Cardiac septum (tissue), 1 donor: ENCODE results near the gene CAMK2B. TPM values are rescaled to one million over a fixed set of nuclear protein-coding genes. Genes with fewer than 3 reads are reported as not detected.
A peak's percentile ranks its signal among the peaks of the same experiment; 100 is the strongest.

ENCODE experiments used
- DNase-seq: peaks from one replicate; pipeline ENCODE4 v3.0.0-alpha.2; 2020; ENCODE audit warnings: low spot score
- intact Hi-C: fragments of 100-400 bp; cut with DNase I; formaldehyde crosslinking; loops from one replicate; pipeline ENCODE4 v1.14.0; 2022
- total RNA-seq: library from RNA; stranded (reverse); fragmentation: NEBNext Ultra II Directional; extraction: Animal tissue kit (Norgen Biotek cat#: 25700); gene quantifications from one replicate; pipeline ENCODE4 v1.2.1, GENCODE V29; 2021
- donor health status: DM: no; HTN: no; CAD: no.

CAMK2B gene
- total RNA-seq, 1 donor from 2014 or later, result 149 TPM

DNA sequence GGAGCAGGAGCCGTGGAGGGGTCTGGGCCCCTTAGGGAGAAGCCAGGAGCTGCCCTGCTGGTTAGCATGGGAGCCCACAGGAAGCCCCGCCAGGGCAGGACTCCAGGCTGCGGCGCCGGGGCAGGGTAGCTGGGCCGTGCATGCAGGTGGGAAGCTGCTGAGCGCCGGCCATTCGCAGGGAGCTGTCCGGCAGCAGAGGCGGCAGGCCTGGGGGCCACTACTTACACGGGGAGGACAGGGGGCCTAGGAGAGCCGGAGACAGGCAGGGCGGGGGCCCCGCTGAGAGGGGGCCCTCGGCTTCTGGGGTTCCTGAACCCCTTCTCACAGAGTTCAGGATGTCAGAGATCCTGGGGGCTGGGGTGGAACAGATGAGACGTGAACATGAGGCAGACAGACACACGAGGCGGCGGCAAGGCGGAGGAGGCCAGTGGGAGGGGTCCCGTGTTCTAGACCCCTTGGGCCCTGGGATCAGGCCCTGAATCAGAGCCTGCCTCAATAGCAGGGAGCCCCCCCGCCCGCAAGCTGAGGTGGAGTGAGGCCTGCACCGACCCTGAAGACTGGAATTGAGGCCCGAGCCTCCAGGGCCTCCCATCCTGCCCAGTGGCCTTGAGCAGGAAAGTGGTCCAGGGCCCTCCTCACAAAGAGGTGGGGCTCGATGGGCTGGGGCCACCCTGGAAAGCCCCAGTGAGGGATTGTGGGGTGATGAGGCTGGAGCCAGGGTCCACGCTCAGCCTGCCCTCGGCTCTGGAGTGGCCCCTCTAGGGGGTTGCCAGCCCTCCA, 96.6 kb downstream of the CAMK2B start:
- intact Hi-C loops, result no loop called here
- no peak for DNase-seq

DNA sequence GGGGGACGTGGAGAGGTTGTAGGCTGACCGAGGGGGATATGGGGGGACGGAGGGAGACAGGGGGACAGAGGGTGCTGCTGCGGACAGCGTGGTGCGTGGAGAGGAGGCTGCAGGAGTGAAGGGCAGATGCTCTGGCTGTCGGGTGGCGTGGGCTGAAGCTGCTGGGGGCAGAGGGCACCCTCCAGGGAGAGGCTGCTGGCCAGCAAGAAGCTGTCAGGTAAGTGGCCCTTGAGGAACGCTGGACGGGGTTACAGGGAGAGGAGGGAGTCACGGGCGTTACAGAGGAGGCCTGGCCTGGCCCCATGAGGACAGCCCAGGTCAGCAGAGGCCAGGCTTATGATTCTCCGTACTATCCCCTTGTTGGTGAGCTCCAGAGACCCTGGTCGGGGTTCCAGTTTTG, 97.5 kb downstream of the CAMK2B start:
- DNase-seq, result no peak
- intact Hi-C loops, result no loop called here

DNA sequence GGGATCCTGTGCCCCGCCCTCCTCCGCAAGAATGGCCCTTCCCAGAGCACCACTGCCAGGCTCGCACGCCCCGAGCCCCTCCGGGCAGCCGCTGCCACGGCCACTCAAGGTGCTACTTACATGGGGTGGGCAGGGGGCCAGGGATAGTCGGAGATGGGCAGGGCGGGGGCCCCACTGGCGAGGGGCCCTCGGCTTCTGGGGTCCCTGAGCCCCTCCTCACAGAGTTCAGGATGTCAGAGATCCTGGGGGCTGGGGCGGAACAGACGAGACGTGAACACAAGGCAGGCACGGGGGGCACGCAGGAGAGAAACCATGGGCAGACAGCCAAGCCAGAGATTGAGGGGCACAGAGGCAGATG, 99.0 kb downstream of the CAMK2B start:
- intact Hi-C loops, result no loop called here

DNA sequence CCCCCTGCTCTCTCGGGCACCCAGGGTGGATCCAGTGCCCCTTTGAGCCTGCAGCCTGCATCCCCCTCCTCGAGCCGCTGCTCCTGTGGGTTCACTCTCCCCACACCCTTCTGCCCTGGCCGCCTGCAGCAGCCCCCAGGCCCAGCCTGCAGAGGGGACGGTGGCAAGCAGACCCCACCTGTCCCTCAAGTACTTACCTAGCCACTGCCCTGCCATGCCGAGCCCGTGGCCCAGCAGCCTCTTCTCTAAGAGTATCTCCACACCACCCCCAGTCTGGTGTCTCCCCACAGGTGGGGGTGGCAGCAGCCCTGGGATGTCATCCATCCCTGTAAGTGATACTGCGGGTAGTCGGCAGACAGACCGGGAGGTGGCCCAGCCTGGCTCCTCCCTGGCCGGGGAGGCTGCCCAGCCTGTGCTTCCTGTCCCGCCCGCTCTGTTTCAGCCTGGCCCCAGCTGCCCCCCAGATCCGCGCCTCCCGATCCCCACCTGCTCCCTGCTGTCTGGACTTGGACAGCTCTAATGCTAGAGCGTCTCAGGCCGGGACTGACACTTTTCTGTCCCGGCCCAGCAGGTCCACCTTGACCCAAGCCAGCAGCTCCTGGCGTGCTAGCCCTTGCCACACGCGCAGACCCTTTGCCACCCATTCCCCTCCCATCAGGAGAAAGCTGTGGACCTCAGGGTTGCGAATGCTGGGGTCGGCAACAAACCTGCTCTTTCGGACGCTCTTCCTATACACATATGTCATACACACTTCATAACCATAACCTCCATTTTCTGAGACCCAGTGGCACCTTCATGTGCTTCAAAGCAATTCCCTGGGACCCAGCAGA, 99.6 kb downstream of the CAMK2B start:
- DNase-seq, result no peak
- intact Hi-C loops, result no loop called here

More for the DNA sequence above, 99.0 kb downstream of the CAMK2B start:
- no peak for DNase-seq

DNA sequence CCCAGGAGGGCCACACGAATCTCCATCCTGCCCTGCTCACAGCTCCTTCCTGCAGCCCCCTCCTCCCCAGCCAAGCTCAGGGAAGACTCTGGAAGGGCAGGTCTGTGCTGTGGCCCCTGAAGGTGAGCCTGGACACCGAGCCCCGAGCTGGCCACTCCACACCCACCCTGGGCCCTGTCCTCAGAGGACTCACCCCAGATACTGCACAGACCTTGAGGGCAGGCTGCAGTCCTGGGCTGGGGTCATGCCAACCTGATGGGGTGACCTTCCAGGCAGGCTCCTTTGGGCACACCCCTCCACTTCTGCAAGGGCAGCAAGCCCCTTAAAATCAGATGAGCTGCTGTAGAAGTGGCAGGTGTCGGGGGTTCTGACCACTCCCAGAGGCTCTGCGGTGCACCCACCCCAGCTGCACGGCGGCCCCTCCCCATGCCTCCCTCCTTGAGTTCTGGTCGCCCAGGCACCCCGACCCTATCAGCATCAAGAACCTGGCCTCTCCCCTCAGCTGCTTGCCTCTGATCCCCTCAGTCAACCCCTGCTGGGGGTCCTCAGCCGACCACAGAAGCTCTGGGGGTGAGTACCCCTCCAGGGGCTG, 100.3 kb downstream of the CAMK2B start:
- DNase-seq, result no peak
- intact Hi-C loops, result no loop called here

DNA sequence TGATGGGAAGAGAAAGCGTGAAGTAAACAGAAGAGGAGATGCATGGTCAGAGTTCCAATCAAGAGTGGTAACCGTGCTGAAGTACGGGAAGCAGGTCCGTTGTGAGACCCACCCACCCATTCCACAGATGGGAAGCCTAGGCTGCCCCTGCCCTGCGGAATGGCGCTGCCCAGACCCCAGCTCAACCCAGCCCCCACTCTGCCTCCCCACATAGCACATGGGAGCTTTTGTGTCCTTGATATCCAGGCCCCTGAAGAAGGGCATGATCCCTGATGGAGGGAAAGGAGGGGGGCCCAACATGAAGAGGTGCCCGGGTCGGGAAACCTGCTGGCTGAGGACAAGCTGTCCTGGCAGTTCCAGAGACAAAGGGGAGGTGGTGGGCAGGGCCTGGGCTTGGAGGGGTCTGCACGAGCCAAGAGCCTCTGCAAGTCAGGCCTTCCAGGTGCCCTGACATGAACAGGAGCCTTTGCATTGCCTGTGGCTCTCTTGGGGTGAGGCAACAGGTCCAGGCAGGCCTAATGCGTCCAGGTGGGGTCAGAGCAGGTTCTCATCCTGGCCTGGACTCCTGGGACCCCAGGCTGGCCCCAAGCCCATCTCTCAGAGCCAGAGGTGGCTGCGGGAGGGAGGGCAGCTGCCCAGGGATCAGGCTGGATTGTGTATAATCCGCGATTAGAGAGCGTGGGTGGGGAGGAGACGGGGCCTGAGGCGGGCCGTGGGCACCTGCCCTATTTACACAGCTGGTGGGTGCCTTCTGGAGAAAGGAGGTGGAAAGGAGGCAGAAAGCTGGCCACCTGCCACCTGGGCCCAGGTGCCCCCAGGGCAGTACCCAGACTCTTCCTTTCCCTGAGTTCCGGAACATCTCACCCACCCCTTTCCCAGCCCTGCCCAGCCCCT, 101.1 kb downstream of the CAMK2B start:
- DNase-seq, result no peak
- intact Hi-C loops, result no loop called here

DNA sequence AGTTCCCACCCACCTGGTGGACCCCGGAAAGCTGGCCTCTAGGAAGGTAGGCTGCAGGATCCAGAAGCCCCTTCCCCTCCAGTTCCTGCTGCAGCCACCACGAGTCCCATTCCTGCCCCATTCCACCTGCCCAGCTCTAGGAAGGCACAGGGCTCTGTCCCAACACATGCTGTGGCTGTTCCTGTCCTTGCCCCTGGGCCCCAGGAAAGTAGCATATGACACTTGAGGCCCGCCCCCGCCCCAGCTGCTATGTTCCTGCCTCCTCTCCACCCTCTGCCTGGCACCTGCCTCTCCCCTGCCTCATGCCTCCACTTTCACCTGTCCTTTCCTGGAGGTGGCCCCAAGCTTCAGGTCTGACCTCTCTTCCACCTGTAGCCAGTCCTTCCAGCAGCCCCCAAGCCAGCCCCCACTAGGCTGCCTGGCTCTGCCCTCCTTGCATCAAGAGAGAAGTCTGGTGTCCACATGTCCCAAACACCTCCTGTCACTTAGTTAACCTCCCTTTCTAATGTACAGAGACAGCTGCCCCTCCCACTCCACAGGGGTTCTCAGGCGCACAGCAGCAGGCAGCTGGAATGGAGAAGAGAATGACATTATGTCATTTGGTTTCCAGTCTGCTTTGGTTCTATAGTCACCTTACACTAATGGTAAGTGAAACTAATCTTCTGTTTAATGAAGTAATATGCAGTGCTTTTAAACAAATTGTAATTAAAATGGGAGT, 101.9 kb downstream of the CAMK2B start:
- intact Hi-C loops, result no loop called here
- peak; percentile 55 for DNase-seq

DNA sequence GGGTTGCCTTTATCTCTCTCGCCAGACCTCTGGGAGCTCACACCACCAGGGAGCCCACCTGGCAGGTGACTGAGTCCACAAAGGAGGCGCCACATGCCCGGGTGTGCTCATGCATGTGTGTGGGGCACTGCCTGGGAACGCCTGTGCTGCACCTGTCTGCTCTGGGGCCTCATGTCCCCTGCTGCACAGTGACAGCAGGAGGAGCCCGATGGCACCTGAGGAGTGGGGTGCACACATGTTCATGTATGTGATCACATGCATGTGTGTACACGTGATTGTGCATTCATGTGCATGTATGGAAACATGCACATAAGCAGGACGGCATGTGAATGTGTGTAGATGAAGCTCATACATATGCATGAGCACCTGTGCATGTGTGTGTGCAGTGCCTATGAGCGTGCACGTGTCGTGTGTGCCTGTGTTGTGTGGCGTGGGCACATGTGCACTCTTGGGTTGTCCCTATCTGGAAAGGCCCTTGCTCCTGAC, 102.6 kb downstream of the CAMK2B start:
- intact Hi-C loops, result no loop called here
- peak; percentile 61 for DNase-seq

DNA sequence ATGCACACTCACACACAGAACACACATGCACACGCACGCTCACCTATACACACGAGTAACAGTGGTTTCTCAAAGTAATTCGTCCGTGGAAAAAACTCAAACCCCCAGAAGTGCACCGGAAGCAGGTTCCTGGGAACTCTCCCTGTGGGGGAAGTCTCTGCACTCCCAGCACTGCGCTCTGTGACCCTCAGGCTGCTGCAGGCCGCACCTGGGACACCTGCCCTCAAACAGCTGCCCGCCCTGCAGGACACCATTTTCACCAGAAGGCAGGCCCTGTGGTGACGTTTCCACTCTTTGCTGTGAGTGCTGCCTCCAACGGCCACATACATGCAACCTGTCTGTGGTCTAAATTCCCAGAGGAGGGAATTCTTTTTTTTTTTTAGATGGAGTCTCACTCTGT, 103.3 kb downstream of the CAMK2B start:
- intact Hi-C loops, result no loop called here
- DNase-seq, result no peak

DNA sequence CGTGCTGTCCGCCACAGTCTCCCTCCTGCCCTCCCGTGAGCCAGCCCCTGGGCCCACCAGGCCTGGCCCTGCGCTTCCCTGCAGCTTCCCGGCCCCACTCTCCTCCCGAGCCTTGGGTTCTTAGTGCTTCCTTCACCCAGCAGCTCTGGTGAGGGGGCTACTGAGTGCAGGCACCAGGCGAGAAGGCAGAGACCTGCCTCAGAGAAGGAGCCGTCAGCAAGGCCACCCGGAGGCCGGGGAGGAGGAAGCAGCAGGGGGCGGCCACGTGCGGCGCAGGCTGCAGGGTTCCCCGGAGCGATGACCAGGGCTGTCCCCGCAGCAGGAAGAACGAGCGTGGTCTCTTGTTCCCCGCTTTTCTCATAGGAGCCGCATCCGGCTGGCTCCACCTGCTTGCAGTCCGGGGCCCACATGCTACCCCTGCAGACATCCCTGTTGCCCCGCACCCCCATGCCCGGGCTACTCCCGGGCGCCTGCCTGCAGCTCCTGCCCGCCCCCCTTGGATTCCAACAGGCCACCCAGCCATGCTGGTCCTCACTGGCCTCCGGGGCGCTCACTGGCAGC, 104.1 kb downstream of the CAMK2B start:
- intact Hi-C loops, result no loop called here
- DNase-seq, result peak; percentile 70

DNA sequence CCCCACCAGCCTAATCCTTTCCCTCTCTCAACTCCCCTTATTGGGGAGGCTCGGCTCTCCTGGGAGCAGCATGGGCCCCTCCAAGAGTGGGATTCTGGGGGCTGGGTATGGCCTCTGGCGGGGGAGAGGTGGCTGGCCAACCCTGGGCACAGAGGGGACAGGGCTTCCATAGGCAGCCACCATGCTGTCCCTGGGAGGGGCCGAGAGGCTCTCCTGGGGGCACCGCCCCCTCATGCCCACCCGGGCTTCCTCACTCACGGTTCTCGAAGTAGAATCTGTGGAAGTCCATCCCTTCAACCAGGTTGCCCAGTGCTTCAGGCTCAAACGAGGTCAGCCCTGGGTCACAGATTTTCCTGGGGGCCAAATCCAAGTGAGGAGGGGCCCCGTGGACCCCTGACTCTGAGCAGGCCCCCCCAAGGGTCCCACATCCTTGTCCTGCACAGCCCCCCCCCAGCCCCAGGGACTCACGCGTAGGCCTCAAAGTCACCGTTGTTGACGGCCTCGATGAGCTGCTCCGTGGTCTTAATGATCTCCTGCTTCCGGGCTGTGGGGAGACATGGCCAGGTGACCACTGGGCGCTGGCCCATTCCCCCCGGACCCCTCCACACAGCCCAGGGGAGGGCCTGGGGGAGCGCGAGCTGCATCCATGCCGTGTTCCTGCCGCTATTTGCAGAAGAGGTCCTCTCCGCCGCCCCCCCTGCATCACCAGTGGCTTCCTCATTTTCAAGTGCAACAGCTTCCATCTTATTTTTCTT, 104.9 kb downstream of the CAMK2B start:
- DNase-seq, result peak; percentile 57

DNA sequence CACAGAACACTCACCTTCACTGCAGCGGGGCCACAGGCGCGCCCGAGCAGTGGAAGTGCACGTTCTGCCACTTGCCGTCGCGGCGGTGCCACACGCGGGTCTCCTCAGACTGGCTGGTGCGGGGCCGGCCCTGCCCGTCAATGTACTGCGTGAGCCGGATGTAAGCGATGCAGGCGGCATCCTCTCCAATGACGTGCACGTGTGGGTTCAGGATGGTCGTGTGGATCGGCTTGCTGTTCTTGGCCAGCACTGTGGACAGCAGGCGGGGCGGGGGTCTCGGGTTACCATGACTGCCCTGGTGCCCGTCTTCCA, 105.4 kb downstream of the CAMK2B start:
- no peak for DNase-seq
- intact Hi-C loops, result no loop called here

More for the DNA sequence above, 104.9 kb downstream of the CAMK2B start:
- intact Hi-C loops, result no loop called here

DNA sequence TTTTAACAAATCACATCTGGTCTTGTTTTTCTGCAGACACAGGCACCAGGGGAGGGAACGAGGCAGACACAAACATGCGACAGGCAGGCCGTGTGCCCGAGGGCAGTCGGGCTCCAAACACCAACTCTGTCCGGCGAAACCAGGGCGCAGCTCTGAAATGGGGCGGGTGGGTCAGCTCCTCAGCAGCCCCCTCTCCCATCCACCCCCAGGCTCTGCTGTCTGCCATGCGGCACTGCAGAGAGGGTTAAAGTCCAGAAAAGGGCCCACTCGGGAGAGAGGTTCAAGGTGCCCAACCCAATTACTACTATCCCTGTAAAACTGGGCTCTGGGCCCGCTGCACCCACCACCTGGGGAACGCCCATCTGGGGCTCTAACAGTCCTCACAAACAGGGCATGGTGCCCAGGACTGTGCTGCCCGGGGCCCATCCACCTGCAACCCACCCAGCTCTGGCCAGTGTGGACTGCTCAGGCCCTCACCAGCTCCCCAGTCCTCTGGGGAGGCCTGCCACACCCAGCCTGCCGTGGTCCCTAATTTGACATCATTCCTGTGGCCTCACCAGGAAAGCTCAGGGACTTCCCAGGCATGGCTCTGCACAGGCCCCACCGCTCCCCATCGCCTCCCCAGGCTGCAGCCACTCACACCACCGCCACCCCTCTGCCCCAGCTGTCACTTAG, 105.9 kb downstream of the CAMK2B start:
- intact Hi-C loops, result no loop called here
- peak; percentile 64 for DNase-seq

DNA sequence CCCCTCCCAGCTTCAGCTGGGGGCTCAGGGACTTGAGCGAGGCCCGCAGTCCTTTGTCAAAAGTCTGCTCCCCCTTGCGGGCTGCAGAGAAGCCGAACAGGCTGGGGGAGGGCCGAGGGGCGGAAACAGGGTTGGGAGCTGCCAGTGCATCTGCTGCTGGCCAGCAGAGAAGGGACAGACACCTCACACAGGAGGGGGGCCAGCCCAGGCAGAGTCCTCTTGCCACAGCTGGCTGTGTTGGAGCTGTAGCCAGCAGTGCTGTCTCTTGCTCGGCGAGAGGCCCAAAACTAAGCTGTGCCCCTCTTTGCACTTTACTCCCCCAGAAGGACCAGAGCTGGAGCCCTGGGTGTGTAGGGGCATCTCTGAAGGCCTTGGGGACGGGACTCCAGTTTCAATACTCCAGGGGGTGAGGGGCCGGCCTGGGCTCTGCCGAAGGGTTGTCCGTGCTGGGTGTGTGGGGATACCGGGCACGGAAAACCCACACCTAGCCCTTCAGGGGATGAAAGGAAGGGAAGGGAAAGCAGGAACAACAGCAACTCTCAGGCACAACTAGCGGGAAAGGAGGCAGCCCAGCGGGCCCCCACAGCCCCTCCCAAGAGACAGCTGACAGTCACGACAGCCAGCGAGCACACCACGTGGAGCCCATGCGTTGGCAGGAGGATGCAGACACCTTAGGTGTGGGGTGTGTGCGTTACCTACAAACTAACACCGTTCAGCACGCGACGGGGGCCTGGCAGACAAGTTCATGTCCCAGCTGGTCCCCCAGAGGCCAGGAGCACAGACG, 106.8 kb downstream of the CAMK2B start:
- intact Hi-C loops, result no loop called here
- DNase-seq, result peak; percentile 72

DNA sequence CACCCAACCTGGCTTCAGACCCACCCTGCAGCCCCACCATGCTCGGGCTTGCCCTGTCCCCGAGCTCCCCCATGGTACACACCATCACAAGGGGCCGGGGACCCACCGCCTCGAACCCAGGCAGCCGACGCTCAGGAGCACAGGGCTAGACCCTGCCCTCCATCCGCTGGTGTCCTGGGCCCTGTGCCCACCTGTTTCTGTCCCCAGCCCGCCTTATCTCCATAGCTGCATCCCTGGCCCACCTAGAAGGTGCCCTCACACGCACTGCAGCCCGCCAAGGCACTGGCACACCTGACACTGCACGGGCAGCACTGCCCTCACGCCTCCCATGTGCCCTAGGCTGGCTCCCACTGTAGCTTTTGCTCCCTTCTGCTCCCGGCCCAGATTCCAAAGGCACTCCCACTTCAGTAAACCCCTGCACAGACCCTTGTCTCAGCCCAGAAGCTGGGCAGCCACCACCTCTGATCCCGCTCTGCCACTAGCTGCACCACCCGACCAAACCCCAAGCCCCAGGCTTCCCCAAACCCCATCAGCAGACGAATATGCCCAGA, 107.5 kb downstream of the CAMK2B start:
- intact Hi-C loops, result no loop called here
- peak; percentile 64 for DNase-seq

DNA sequence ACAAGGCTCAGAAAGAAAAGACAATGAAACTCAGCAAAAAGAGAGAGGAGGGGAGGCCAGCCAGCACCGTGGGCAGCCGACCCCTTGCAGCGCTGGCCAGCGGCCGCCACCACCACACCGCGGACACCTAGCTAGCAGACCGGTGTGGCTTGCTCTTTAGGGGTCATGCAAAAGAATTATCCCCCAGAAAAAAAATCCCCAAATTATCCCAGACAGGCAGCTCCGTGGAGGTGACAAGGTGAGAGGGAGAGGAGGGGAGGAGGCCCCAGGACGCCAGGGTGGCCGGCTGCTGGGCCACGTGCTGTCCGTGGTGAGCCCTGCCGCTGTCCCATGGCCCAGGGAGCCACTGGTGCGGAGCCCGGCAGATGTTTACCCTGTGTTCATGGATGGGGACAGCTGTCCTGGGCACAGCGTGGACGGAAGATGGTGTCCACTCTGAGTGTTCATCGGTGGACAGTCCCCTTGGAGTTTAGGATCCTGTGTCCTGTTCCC, 108.1 kb downstream of the CAMK2B start:
- intact Hi-C loops, result no loop called here
- DNase-seq, result no peak
